ENCODE measurements around the gene RBM47. TPM values are rescaled to one million over a fixed set of nuclear protein-coding genes. Genes with fewer than 3 reads are reported as not detected.
"Not testable (repeated sequence)": the region's sequence is repeated elsewhere in the genome, so short reads cannot be mapped to it uniquely, and the experiment has no call there.

The RBM47 gene
- total and polyA plus RNA-seq, 4 donors: 25.9 to 119 (median 94.0) TPM

- Histone ChIP-seq H3K27me3 (ENCODE audit: control insufficient read depth in 3 of 3, insufficient read depth in 3 of 3, low read length in 2 of 3) (no peaks in the 10 kb centered on the region), H3K9me3 (ENCODE audit: control insufficient read depth in 4 of 4, insufficient read depth in 3 of 4, low read length in 3 of 4) (no peaks in the 10 kb centered on the region), H3K9ac (ENCODE audit: insufficient read depth in 1 of 2, low read length in 2 of 2) (no peak overlapping the region), H3K27ac (ENCODE audit: low read depth in 1 of 2, low read length in 1 of 2) (peak overlapping the region in 1 of 2 donors; percentile 40), H3K4me3 (no peak overlapping the region), H3K4me1 (ENCODE audit: control insufficient read depth in 5 of 5, insufficient read depth in 5 of 5, low read length in 5 of 5) (peaks cover 0 to 10% (median 0%) of the 10 kb centered on the region in 5 donors), H3K36me3 (ENCODE audit: control insufficient read depth in 4 of 4, insufficient read depth in 4 of 4, low read length in 4 of 4) (no peaks in the 10 kb centered on the region)
- DNase-seq (no peak), ATAC-seq (ENCODE audit: insufficient read depth, low FRiP score) (no peak)
- TF ChIP-seq CTCF (IDR thresholded peaks at IDR 0.05; ENCODE audit: control extremely low read depth, extremely low read depth): no peak
- WGBS, 2 donors: 75 to 85% methylated on average over 6 of the region's 6 CpGs
Measured at GRCh38 chr4:40552536-40552935, 77.1 kb downstream of the RBM47 start.

- not testable (repeated sequence) for DNase-seq; ATAC-seq (ENCODE audit: insufficient read depth, low FRiP score); H3K27me3 ChIP-seq (ENCODE audit: control insufficient read depth in 3 of 3, insufficient read depth in 3 of 3, low read length in 2 of 3); H3K27ac ChIP-seq (ENCODE audit: low read depth in 1 of 2, low read length in 1 of 2); H3K36me3 ChIP-seq (ENCODE audit: control insufficient read depth in 4 of 4, insufficient read depth in 4 of 4, low read length in 4 of 4); H3K9me3 ChIP-seq (ENCODE audit: control insufficient read depth in 4 of 4, insufficient read depth in 3 of 4, low read length in 3 of 4); H3K4me3 ChIP-seq; H3K4me1 ChIP-seq (ENCODE audit: control insufficient read depth in 5 of 5, insufficient read depth in 5 of 5, low read length in 5 of 5); H3K9ac ChIP-seq (ENCODE audit: insufficient read depth in 1 of 2, low read length in 2 of 2)
- WGBS, 2 donors: 63 to 70% methylated on average over 9 of the region's 9 CpGs
Measured at GRCh38 chr4:40551568-40552136, 78.0 kb downstream of the RBM47 start.

GRCh38 chr4:40550948-40551462 lies 78.7 kb downstream of the RBM47 start:
- H3K9me3 ChIP-seq (ENCODE audit: control insufficient read depth in 4 of 4, insufficient read depth in 3 of 4, low read length in 3 of 4): no peaks in the 10 kb centered on the region
- no peaks in the 10 kb centered on the region for H3K36me3 ChIP-seq (ENCODE audit: control insufficient read depth in 4 of 4, insufficient read depth in 4 of 4, low read length in 4 of 4)
- no peak overlapping the region for H3K4me3 ChIP-seq
- peaks cover 0 to 10% (median 2%) of the 10 kb centered on the region in 5 donors for H3K4me1 ChIP-seq (ENCODE audit: control insufficient read depth in 5 of 5, insufficient read depth in 5 of 5, low read length in 5 of 5)
- H3K27me3 ChIP-seq (ENCODE audit: control insufficient read depth in 3 of 3, insufficient read depth in 3 of 3, low read length in 2 of 3): no peaks in the 10 kb centered on the region
- peak overlapping the region; percentile 44 to 80 for H3K9ac ChIP-seq (ENCODE audit: insufficient read depth in 1 of 2, low read length in 2 of 2)
- DNase-seq (peak; percentile 19 to 72 (median 71)), ATAC-seq (ENCODE audit: insufficient read depth, low FRiP score) (no peak)
- H3K27ac ChIP-seq (ENCODE audit: low read depth in 1 of 2, low read length in 1 of 2): no peak overlapping the region
- TF ChIP-seq CTCF (IDR thresholded peaks at IDR 0.05; ENCODE audit: control extremely low read depth, extremely low read depth): no peak
- 1 to 4% methylated on average over 5 of the region's 5 CpGs for WGBS, 2 donors

GRCh38 chr4:40550196-40550595 lies 79.5 kb downstream of the RBM47 start:
- no peaks in the 10 kb centered on the region for H3K36me3 ChIP-seq (ENCODE audit: control insufficient read depth in 4 of 4, insufficient read depth in 4 of 4, low read length in 4 of 4)
- H3K4me1 ChIP-seq (ENCODE audit: control insufficient read depth in 5 of 5, insufficient read depth in 5 of 5, low read length in 5 of 5): peaks cover 0 to 10% (median 2%) of the 10 kb centered on the region in 5 donors
- no peaks in the 10 kb centered on the region for H3K27me3 ChIP-seq (ENCODE audit: control insufficient read depth in 3 of 3, insufficient read depth in 3 of 3, low read length in 2 of 3)
- H3K27ac ChIP-seq (ENCODE audit: low read depth in 1 of 2, low read length in 1 of 2): no peak overlapping the region
- no peak overlapping the region for H3K4me3 ChIP-seq
- H3K9ac ChIP-seq (ENCODE audit: insufficient read depth in 1 of 2, low read length in 2 of 2): no peak overlapping the region
- no peaks in the 10 kb centered on the region for H3K9me3 ChIP-seq (ENCODE audit: control insufficient read depth in 4 of 4, insufficient read depth in 3 of 4, low read length in 3 of 4)
- DNase-seq (no peak), ATAC-seq (ENCODE audit: insufficient read depth, low FRiP score) (no peak)
- WGBS, 2 donors: 58 to 72% methylated on average over 5 of the region's 5 CpGs
- TF ChIP-seq CTCF (IDR thresholded peaks at IDR 0.05; ENCODE audit: control extremely low read depth, extremely low read depth): no peak
